K562 (cell line): ENCODE data around the gene MRPL4. TPM values are rescaled to one million over a fixed set of nuclear protein-coding genes. Genes with fewer than 3 reads are reported as not detected.

Experiments used
- ATAC-seq: fragments of 200-7000 bp; cut with Tn5 transposase; 3 replicates; pipeline ENCODE4 v1.9.1; 2020; ENCODE audit warnings: moderate library complexity
- BruUV-seq: library from RNA; stranded (reverse); fragments of 400-500 nt; replicated peaks from 2 replicates; lab custom pipeline; 2021; lab: Mats Ljungman, UMichigan
- CTCF ChIA-PET: fragments of 300-600 bp; formaldehyde crosslinking; extraction: SDS; loops from one replicate; lab custom pipeline; 2021; ENCODE audit warnings: low intra/inter-chr PET ratio; lab: Yijun Ruan, JAX
- POLR2A ChIA-PET: fragments of 300-600, 350-650 bp; sonication (Branson Sonifier 250); formaldehyde crosslinking; extraction: SDS; loops from one replicate; lab custom pipeline; 2021; ENCODE audit warnings: antibody characterized with exemption, inconsistent platforms; lab: Yijun Ruan, JAX
- DNase-seq, 4 experiments: peaks; one replicate each; pipeline versions ENCODE4 v3.0.0 to v3.0.0-alpha.2; 2011 to 2018; ENCODE audit warnings: low spot score in 3 of 4, mixed read lengths in 3 of 4; ENCODE audit errors: extremely low read depth in 1 of 4
- FAIRE-seq: peaks from 2 replicates; lab custom pipeline; 2011; peaks lifted over from hg19 to GRCh38; lab: Jason Lieb, UNC
- H2AFZ ChIP-seq: 2 replicates; pipeline ENCODE4 v1.6.0; 2011; ENCODE audit warnings: low read depth, low read length, control low read depth, inconsistent platforms
- H3K27ac ChIP-seq: fragments of 200-600 bp; 3 replicates; pipeline ENCODE4 v1.8.0; 2011; ENCODE audit warnings: low read depth, mild to moderate bottlenecking, control low read depth, inconsistent platforms, low read length, moderate library complexity, mixed read lengths; ENCODE audit errors: extremely low read depth
- H3K27me3 ChIP-seq, 2 experiments: fragments of 300-600 bp in 1 of 2; 2 replicates in 1 of 2; 3 replicates in 1 of 2; pipeline versions ENCODE4 v1.6.0 to v1.8.0; 2011; ENCODE audit warnings: inconsistent platforms in 2 of 2, low read length in 2 of 2, mild to moderate bottlenecking in 1 of 2, mixed read lengths in 1 of 2, moderate library complexity in 1 of 2; ENCODE audit not compliant: control insufficient read depth in 2 of 2, insufficient read depth in 2 of 2
- H3K36me3 ChIP-seq: fragments of 300-600 bp; 3 replicates; pipeline ENCODE4 v1.8.0; 2011; ENCODE audit warnings: mild to moderate bottlenecking, low read length, inconsistent platforms; ENCODE audit not compliant: control insufficient read depth, insufficient read depth
- H3K4me1 ChIP-seq, 2 experiments: fragments of 200-600 bp in 1 of 2; replicated peaks in 1 of 2; 2 replicates in 1 of 2; 3 replicates in 1 of 2; pipeline versions ENCODE4 v1.5.1 to v1.8.0; 2011; ENCODE audit warnings: inconsistent platforms in 2 of 2, low read length in 2 of 2, mild to moderate bottlenecking in 1 of 2, mixed read lengths in 1 of 2, moderate library complexity in 1 of 2; ENCODE audit not compliant: control insufficient read depth in 2 of 2, insufficient read depth in 2 of 2
- H3K4me2 ChIP-seq: 2 replicates; pipeline ENCODE4 v1.6.1; 2011; ENCODE audit warnings: low read length, control low read depth, inconsistent platforms, mixed read lengths; ENCODE audit not compliant: insufficient read depth
- H3K4me3 ChIP-seq: fragments of 200-600 bp; sonication (generic), shearing (Covaris generic); 2 replicates; pipeline ENCODE4 v1.5.1; 2016; ENCODE audit warnings: control low read depth, inconsistent platforms
- H3K79me2 ChIP-seq: fragments of 200-600 bp; 3 replicates; pipeline ENCODE4 v1.8.0; 2011; ENCODE audit warnings: low read length, inconsistent platforms; ENCODE audit not compliant: control insufficient read depth, insufficient read depth
- H3K9ac ChIP-seq, 2 experiments: 2 replicates each; pipeline versions ENCODE4 v1.6.0 to v1.6.1; 2011; ENCODE audit warnings: low read depth in 2 of 2, low read length in 2 of 2, control low read depth in 1 of 2, inconsistent platforms in 1 of 2, mild to moderate bottlenecking in 1 of 2, mixed read lengths in 1 of 2; ENCODE audit not compliant: insufficient read depth in 1 of 2
- H3K9me1 ChIP-seq: one replicate; pipeline ENCODE4 v1.6.0; 2011; ENCODE audit warnings: inconsistent platforms, mild to moderate bottlenecking, low read length, moderate library complexity; ENCODE audit not compliant: control insufficient read depth, insufficient read depth
- H3K9me3 ChIP-seq: replicated peaks from 2 replicates; pipeline ENCODE4 v1.5.1; 2011; ENCODE audit warnings: low read depth, low read length, inconsistent platforms; ENCODE audit not compliant: control insufficient read depth, insufficient read depth
- H4K20me1 ChIP-seq: replicated peaks from 2 replicates; pipeline ENCODE4 v1.6.1; 2011; ENCODE audit warnings: low read length, inconsistent platforms, mixed read lengths; ENCODE audit not compliant: control insufficient read depth, insufficient read depth
- ARID1B ChIP-seq: fragments of 450-650 bp; IDR thresholded peaks from 2 replicates; pipeline ENCODE4 v1.6.1; 2016; ENCODE audit warnings: antibody characterized with exemption, mild to moderate bottlenecking, inconsistent platforms
- CBFA2T2 ChIP-seq: fragments of 450-650 bp; conservative IDR thresholded peaks from 2 replicates; pipeline ENCODE4 v1.6.1; 2017; ENCODE audit warnings: mild to moderate bottlenecking
- DPF2 ChIP-seq: fragments of 450-650 bp; IDR thresholded peaks from 2 replicates; pipeline ENCODE4 v1.6.1; 2016
- EP400 ChIP-seq: fragments of 450-650 bp; IDR thresholded peaks from 2 replicates; pipeline ENCODE4 v1.6.1; 2017; ENCODE audit warnings: antibody characterized with exemption, mild to moderate bottlenecking, moderate library complexity
- ESRRA ChIP-seq: fragments of 450-650 bp; IDR thresholded peaks from 2 replicates; pipeline ENCODE4 v1.6.1; 2014; ENCODE audit warnings: low read depth, mild to moderate bottlenecking, moderate library complexity, borderline replicate concordance
- HMG20B ChIP-seq: fragments of 250-450 bp; sonication (Bioruptor Pico); IDR thresholded peaks from 2 replicates; pipeline ENCODE4 v1.5.0; 2021; ENCODE audit warnings: mild to moderate bottlenecking
- HNRNPK ChIP-seq: fragments of 200-400 bp; formaldehyde crosslinking; IDR thresholded peaks from one replicate; pipeline ENCODE4 v1.6.1; 2018; ENCODE audit warnings: mild to moderate bottlenecking, low read depth, low read length; ENCODE audit not compliant: poor library complexity, severe bottlenecking
- MTA1 ChIP-seq: fragments of 450-650 bp; IDR thresholded peaks from 2 replicates; pipeline ENCODE4 v1.6.1; 2017; ENCODE audit warnings: borderline replicate concordance
- RAD21 ChIP-seq, 2 experiments: fragments of 250-450 bp in 1 of 2; fragments of 450-650 bp in 1 of 2; sonication (Bioruptor Pico) in 1 of 2; formaldehyde crosslinking in 1 of 2; IDR thresholded peaks in 1 of 2; conservative IDR thresholded peaks in 1 of 2; 2 replicates each; pipeline versions ENCODE4 v1.4.0 to v1.8.0; 2020 to 2022; ENCODE audit warnings: mild to moderate bottlenecking in 2 of 2, moderate library complexity in 1 of 2
- SMARCA4 ChIP-seq: fragments of 450-650 bp; IDR thresholded peaks from 2 replicates; pipeline ENCODE4 v1.6.1; 2016
- TAL1 ChIP-seq: fragments of 450-650 bp; IDR thresholded peaks from 2 replicates; pipeline ENCODE4 v1.6.1; 2016; ENCODE audit warnings: mild to moderate bottlenecking
- TARDBP ChIP-seq: fragments of 450-650 bp; IDR thresholded peaks from 2 replicates; pipeline ENCODE4 v1.6.1; 2016
- TSC22D4 ChIP-seq: fragments of 450-650 bp; IDR thresholded peaks from 2 replicates; pipeline ENCODE4 v1.6.1; 2016; ENCODE audit warnings: missing genetic modification characterization, missing biosample characterization, control low read depth
- ZBTB7A ChIP-seq: IDR thresholded peaks from 2 replicates; pipeline ENCODE4 v1.6.1; 2011; ENCODE audit warnings: low read depth, mild to moderate bottlenecking, low read length, moderate library complexity, borderline replicate concordance; ENCODE audit not compliant: control insufficient read depth
- ZNF584 ChIP-seq: fragments of 200-800 bp; sonication (Bioruptor generic); IDR thresholded peaks from 2 replicates; pipeline ENCODE4 v1.6.1; 2016; ENCODE audit warnings: low read depth, mild to moderate bottlenecking, missing genetic modification characterization, missing compliant biosample characterization
- WGBS: fragments of 100-300 bp; shearing (Covaris generic); methylation state at CpG from one replicate; pipeline ENCODE4 v1.1.6; 2016; ENCODE audit warnings: low coverage, mixed read lengths; ENCODE audit not compliant: insufficient coverage; ENCODE audit errors: missing lambda C conversion rate; 5-methylcytosine and 5-hydroxymethylcytosine counted together
- in situ Hi-C: fragments of 300-500 bp; cut with MboI; formaldehyde crosslinking; loops from 4 replicates; pipeline ENCODE4 v1.15.0; 2018; ENCODE audit warnings: inconsistent platforms, mixed read lengths
- intact Hi-C: fragments of 100-400 bp; cut with micrococcal nuclease; formaldehyde crosslinking; loops from 2 replicates; pipeline ENCODE4 v1.14.2; 2022
- polyA plus RNA-seq, 8 experiments: library from polyadenylated mRNA; depleted of rRNA in 4 of 8; stranded (reverse) in 5 of 8; unstranded in 3 of 8; fragments of >200 nt; fragmentation: Nextera tagmentation in 2 of 8; fragmentation: Illumina TruSeq in 1 of 8; extraction: Ambion mirVana in 2 of 8; extraction: Trizol in 1 of 8; gene quantifications; 2 replicates each; pipeline versions ENCODE4 v1.2.1 to v1.2.3, GENCODE V29; 2011 to 2014; ENCODE audit warnings: inconsistent platforms in 1 of 8, missing spikeins in 1 of 8
- total RNA-seq, 7 experiments: library from RNA; depleted of rRNA in 6 of 7; stranded (reverse); fragments of >200 nt in 6 of 7; fragmentation: Illumina TruSeq in 2 of 7; extraction: Trizol in 2 of 7; gene quantifications; 2 replicates each; pipeline versions ENCODE4 v1.2.1 to v1.2.3, GENCODE V29; 2011 to 2021; ENCODE audit warnings: low replicate concordance in 1 of 7
- TF ChIP-seq, protein P1 (sequence below): sonication (generic); formaldehyde crosslinking; IDR thresholded peaks from 2 replicates; pipeline ENCODE4 v1.8.1; 2023; ENCODE audit warnings: mild to moderate bottlenecking, missing genetic modification reagents
- TF ChIP-seq, protein P2 (sequence below): sonication (generic); formaldehyde crosslinking; IDR thresholded peaks from 2 replicates; pipeline ENCODE4 v1.8.0; 2022; ENCODE audit warnings: mild to moderate bottlenecking, missing genetic modification reagents

The MRPL4 gene
- total and polyA plus RNA-seq, 9 of the 15 experiments (the other 6 are each of a cell fraction or from before 2014, with no cell fraction given): 1.4 to 239 (median 64.9) TPM

DNA sequence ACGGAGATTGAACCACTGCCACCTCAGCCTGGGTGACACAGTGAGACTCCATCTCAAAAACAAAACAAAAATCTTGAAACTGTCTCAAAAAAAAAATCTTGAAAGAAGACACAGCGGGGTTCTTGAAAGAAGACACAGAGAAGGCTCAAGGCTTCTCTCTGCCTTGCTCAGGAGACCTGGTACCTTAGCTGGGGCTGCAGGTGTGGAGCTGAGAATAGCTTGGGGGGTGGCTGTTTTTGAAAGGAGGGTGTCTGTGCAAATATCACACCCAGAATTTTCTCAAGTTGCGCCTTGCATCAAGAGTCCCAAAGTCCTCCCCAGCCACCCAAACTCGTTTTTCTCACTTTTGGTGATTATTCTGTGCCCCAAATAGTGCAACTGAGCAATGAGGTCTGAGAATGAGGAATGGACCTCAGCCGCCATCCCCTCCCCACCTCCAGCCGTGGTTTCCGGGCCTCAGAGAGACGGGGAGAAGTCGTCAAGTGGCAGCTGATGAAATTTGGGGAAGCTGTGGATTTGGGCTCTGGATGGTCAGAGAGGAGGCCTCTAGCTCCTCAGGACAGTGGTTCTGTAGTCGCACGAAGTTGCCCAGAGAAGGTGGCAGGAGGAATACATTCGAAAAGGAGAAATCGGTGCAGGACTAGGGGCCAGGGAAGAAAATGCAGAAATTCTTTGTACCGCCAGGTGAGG, 29.7 kb upstream of the MRPL4 start (continued):
- TF ChIP-seq EP400 (no peak), CBFA2T2 (no peak), RAD21 (CRISPR knock-in tag; conservative IDR thresholded peaks at IDR 0.05 in 1 of 2, IDR thresholded peaks at IDR 0.05 in 1 of 2) (no peak)
- TF ChIP-seq, protein P1, sequence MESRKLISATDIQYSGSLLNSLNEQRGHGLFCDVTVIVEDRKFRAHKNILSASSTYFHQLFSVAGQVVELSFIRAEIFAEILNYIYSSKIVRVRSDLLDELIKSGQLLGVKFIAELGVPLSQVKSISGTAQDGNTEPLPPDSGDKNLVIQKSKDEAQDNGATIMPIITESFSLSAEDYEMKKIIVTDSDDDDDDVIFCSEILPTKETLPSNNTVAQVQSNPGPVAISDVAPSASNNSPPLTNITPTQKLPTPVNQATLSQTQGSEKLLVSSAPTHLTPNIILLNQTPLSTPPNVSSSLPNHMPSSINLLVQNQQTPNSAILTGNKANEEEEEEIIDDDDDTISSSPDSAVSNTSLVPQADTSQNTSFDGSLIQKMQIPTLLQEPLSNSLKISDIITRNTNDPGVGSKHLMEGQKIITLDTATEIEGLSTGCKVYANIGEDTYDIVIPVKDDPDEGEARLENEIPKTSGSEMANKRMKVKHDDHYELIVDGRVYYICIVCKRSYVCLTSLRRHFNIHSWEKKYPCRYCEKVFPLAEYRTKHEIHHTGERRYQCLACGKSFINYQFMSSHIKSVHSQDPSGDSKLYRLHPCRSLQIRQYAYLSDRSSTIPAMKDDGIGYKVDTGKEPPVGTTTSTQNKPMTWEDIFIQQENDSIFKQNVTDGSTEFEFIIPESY (CRISPR knock-in tag): peak; percentile 50; the same call in 1 of the 2 replicates

DNA sequence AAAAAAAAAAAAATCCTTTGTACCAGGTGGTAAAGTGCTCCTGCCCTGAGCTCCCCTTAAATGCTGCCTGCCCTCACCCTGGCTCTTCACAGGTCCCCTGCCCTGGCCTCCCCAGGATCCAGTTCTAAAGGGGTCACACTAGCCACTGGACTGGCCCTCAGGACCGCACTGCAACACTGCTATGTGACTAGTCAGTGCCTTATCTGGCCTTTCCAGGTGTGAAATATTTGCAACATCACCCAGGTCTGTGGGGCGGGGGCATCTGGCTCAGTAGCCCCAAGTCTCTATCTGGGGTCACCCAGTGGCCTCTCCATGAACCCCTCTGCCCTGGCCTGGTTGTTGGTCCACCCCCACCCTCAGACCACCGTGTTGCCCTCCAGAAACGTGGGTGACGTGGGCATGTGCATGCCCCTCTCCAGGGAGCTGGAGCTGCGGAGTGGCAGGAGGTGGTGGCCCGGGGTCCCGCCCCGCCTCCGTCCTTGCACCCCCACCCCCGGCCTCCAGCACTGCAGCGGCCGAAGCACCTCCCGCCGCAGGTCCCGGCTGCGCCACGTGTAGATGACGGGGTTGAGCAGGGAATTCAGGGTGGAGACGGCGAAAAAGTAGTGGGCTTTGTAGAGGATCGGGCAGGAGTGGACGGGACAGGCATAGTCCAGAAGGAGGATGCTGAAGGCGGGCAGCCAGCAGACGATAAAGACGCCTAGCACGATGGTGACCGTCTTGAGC, 28.4 kb upstream of the MRPL4 start:
- FAIRE-seq (no peak), ATAC-seq (peak; percentile 59), DNase-seq (peak in 2 of 4 experiments; percentile 27 to 52)
- Histone ChIP-seq H3K4me3 (no peak overlapping the region), H3K4me1 (peaks cover 7 to 26% of the 10 kb centered on the region in 2 experiments; a peak in 3 of 5 replicates), H3K27ac (no peak overlapping the region; the same call in 2 of the 3 replicates), H3K4me2 (no peak overlapping the region), H3K9ac (peak overlapping the region in 1 of 2 experiments; percentile 63; a peak in 2 of 4 replicates), H3K9me3 (no peaks in the 10 kb centered on the region), H4K20me1 (0 out of 2 replicates have a peak, but pooled peaks cover 4% of the 10 kb centered on the region), H2AFZ (no peak overlapping the region), H3K27me3 (no peaks in the 10 kb centered on the region), H3K79me2 (no peaks in the 10 kb centered on the region; the same call in 2 of the 3 replicates), H3K36me3 (peaks cover 11% of the 10 kb centered on the region; the same call in 1 of the 3 replicates), H3K9me1 (no peaks in the 10 kb centered on the region)
- no TSS peak for BruUV-seq
- CTCF ChIA-PET: interaction anchor here (0.6 kb wide), 1 partner anchor 8 kb away, joined by 3 read pairs; no protein-coding TSS in a partner anchor
- intact Hi-C loops: no loop called here
- 76% methylated on average over 20 of the region's 28 CpGs for WGBS
- in situ Hi-C loops: no loop called here
- POLR2A ChIA-PET: interaction anchor here (0.7 to 1.0 kb wide), 2 partner anchors 13 to 16 kb away, joined by 3 read pairs; no protein-coding TSS in a partner anchor
- TF ChIP-seq HNRNPK (no peak), MTA1 (no peak), DPF2 (peak; percentile 62; the same call in 1 of the 2 replicates), ZBTB7A (peak; percentile 21; the same call in 1 of the 2 replicates), HMG20B (CRISPR knock-in tag) (no peak), ESRRA (no peak), TARDBP (no peak), SMARCA4 (peak; percentile 34; the same call in 1 of the 2 replicates), ZNF584 (CRISPR knock-in tag) (no peak), ARID1B (peak; percentile 76), TAL1 (peak; percentile 67), TSC22D4 (tag) (no peak)
- TF ChIP-seq, protein P2, sequence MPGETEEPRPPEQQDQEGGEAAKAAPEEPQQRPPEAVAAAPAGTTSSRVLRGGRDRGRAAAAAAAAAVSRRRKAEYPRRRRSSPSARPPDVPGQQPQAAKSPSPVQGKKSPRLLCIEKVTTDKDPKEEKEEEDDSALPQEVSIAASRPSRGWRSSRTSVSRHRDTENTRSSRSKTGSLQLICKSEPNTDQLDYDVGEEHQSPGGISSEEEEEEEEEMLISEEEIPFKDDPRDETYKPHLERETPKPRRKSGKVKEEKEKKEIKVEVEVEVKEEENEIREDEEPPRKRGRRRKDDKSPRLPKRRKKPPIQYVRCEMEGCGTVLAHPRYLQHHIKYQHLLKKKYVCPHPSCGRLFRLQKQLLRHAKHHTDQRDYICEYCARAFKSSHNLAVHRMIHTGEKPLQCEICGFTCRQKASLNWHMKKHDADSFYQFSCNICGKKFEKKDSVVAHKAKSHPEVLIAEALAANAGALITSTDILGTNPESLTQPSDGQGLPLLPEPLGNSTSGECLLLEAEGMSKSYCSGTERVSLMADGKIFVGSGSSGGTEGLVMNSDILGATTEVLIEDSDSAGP: no peak
